Measurements from ENCODE around the gene ST6GALNAC2.

- TF ChIP-seq TAF1 (IDR thresholded peaks at IDR 0.05; ENCODE audit: low read depth, low read length) = no peak
- no peak for TF ChIP-seq POLR2A (IDR thresholded peaks at IDR 0.05; ENCODE audit: low read depth, low read length)
- no peak for TF ChIP-seq POLR2AphosphoS5 (IDR thresholded peaks at IDR 0.05; ENCODE audit: low read depth, low read length)
Measured at GRCh38 chr17:76573096-76573495, 12.6 kb downstream of the ST6GALNAC2 start.
